NCI-H2227 (cell line): ENCODE measurements around the gene KLRB1.
"Not testable (repeated sequence)": the region's sequence is repeated elsewhere in the genome, so short reads cannot be mapped to it uniquely, and the experiment has no call there.

ENCODE experiments used
- DNase-seq: peaks from one replicate; lab custom pipeline; 2025; ENCODE audit not compliant: unreplicated experiment; lab: John Stamatoyannopoulos, UW

KLRB1 gene

DNA sequence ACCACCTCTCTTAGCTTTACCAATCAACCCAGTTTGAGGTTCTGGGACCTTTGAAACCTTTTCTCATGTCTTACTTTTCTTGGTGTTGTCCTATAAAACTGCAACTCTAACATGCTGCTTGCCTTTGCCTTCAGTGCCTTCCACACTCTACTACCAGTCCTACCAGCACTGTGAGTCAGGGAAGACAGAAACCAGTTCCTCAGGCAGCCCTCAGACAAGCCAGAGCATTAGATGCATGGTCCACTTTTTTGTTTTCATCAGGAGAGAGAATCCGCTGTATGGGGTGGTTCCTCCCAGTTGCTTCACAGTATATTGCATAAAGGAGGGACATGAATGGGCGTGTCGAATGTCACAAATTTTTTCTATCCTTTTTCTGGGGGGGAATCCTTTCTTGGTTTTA is 17.3 kb upstream of the KLRB1 start:
- DNase-seq: no peak

DNA sequence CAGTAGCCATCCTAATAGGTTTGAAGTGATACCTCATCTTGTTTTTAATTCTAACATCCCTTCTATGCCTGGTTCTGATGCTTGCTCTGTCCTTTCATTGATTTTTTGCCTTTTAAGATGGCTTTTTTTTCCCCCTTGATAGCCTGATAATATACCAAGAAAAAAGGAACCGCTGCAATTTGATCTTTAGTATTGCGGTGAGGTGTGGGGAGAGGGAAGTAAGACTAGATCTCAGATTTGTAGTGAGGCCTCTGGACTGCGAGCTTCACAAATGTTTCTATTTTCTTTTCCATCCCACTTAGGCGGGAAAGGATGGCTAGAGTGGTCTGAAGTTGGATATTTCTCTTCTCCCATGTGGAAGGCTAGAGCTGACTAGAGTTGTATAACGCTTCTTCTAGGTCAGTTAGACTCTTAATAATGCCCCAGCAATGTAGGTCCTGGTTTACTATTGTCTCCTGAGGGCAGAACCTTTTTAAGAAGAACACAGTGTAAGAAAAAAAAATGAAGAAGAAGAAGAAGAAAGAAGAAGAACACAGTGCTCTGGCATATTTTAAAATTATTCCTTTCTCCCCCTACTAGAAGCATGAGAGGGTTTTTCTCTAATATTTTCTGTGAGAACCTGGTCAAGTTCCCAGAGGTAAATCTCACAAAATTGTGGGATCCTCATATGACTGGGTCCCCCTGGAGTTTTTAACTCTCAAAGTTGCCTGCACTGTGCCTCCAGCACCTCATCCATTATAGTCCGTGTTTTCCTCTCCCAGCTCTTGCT is 11.9 kb upstream of the KLRB1 start:
- DNase-seq: no peak

DNA sequence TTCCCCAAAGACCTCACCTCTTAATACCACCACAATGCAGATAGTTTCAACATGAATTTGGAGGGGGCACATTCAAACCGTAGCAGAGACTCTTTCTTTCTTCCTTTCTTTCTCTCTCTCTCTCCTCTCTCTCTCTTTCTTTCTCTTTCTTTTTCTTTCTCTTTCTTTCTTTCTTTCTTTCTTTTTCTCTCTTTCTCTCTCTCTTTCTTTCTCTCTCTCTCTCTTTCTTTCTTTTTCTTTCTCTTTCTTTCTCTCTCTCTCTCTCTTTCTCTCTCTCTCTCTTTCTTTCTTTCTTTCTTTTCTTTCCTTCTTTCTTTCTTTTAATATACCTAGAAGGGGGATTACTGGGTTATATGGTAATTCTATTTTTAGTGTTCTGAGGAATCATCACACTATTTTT is 11.2 kb upstream of the KLRB1 start:
- not testable (repeated sequence) for DNase-seq

DNA sequence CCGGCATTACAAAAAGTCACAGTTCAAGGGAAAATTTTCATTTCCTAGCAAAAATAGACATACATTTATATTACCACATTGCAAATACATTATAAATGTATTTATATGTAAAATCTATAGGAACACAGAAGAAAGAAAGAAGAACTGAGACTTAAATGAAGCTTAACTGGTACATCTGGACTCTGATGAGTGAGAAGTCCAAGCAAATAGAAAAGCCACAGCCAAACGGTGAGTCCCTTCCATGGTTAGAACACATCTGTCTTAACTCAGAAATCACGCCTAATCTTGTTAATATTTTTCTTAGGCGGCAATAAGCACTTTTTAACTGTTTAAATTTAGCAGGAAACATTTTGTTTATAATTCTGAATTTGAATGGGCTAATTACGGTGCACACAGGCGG is 9.4 kb upstream of the KLRB1 start:
- no peak for DNase-seq

DNA sequence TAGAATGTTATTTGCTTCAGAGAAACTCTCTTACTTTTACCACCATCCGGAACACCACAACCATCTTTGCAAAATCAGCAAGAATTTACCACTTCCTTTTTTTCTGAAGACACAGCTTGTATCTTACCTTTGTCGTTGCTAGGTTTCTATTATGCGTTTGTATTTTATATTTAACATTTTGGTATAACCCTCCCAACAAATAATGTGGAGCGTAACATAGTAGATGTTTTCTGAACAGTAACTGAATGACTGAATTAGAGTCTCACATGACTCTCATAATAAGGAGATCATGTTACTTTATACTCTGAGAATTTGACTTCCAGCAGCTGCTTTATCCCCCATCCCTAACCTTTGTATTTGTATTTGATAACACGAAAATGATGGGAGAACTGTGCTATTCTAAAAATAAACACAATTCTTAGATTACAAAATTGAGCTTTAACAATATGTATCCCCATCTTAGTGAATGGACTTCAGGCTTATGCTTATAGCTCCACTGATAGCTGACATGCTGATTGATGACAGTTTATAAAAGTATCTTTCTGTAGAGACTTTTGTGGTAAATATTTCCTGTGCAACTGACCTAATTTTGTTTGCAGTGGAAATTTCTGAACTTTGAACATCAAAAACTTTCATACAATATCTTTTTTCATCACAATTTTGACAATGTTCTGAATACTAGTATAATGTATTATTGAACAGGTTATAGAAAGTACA is 7.9 kb upstream of the KLRB1 start:
- DNase-seq: no peak

DNA sequence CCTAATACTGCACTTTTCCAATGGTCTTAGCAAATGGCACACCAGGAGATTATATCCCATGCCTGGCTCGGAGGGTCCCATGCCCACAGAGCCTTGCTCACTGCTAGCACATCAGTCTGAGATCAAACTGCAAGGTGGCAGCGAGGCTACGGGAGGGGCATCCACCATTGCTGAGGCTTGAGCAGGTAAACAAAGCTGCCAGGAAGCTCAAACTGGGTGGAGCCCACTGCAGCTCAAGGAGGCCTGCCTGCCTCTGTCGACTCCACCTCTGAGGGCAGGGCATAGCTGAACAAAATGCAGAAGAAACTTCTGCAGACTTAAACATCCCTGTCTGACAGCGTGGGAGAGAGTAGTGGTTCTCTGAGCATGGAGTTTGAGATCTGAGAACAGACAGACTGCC is 2.9 kb upstream of the KLRB1 start:
- DNase-seq: not testable (repeated sequence)

DNA sequence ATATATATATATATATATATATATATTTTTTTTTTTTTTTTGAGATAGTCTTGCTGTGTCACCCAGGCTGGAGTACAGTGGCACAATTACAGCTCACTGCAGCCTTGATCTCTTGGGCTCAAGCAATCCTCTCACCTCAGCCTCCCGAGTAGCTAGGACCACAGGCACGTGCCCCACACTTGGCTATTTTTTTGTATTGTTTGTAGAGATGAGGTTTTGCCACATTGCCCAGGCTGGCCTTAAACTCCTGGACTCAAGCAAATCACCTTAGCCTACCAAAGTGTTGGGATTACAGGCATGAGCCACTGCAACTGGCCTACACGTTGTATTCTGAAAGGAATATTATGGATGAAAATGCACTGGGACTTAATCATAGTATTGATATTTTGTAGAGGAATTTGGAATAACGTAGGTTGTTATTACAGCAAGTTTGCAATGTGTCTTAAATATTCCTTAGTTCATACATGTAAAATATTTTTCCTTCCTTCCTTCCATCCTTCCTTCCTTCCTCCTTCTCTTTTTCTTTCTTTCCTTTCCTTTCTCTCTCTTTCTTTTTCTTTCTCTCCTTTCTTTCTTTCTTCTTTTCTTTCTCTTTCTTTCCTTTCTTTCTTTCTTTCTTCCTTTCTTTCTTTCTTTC is 862 bp downstream of the KLRB1 start:
- DNase-seq: no peak

DNA sequence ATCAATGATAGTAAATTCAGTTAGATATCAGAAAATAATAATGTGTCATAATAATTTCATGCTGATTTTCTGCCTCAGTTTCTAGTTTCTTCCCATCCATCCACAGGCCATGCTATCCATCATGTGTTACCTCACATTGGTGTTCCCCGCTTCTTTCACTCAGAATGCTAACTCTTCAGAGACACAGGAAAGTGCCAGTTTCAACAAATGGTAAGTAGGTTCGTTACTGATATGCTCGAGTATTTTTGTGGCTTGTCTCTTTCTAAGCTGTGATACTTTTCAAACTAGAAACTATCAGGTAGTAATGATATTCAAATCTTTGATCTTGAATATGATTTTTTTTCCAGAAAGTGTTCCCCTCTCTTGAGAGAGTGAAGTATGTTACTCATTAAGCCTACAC is 1.5 kb downstream of the KLRB1 start:
- no peak for DNase-seq

DNA sequence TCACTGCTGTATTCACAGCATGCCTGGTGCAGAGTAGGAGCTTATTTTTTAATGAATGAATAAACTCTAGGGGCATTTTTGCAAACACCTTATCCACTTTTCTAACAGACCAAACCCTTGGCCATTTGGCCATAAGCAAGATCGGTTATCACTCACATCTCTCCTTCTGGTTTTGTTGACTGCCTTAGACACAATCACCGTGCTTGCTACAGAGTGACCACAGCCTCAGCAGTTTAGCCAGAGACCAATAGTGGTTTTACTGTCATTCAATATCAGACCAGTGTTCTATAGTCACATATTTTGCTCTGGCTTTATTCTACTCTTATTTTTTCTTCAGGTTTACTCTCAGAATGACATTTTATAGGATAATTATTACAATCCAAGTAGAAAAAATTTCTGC is 2.2 kb downstream of the KLRB1 start:
- DNase-seq: no peak

DNA sequence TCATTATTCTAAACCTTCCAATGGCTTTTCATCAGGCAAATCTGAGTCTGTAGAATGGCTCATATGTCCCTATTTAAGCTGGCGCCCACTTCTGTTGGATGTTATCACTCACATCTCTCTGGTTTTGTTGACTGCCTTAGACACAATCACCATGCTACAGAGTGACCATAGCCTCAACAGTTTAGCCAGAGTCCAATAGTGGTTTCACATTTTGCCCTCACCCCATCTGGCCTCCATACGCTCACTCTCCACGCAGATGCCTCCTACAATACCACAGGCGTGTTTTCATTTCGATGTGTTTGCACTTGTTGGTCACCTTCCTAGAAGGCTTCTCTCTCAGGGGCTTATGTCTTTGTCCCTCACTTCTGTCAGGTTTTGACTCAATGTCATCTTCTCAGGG is 3.4 kb downstream of the KLRB1 start:
- no peak for DNase-seq

DNA sequence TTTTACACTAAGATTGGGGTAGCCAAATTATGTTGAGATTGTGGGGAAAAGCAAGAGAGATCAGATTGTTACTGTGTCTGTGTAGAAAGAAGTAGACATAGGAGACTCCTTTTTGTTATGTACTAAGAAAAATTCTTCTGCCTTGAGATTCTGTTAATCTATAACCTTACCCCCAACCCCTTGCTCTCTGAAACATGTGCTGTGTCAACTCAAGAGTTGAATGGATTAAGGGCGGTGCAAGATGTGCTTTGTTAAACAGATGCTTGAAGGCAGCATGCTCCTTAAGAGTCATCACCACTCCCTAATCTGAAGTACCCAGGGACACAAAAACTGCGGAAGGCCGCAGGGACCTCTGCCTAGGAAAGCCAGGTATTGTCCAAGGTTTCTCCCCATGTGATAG is 7.3 kb downstream of the KLRB1 start:
- not testable (repeated sequence) for DNase-seq

DNA sequence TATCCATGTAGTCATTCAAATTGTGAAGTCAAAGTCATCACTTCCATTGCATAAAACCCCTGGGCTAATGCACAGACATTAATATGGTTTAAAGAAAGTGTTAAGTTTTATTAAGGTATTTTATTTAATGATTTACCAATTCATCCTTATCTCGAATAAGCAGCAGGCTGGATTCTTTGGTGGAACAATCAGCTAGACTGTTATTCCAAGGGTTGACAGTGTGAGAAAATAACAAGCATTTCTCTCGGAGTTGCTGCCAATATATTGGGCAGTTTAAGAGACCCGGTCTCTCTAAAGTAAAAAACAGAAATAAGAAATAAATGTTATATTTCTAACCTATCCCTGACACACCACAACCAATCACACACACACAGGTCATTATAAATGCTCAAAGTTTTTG is 9.4 kb downstream of the KLRB1 start:
- DNase-seq: no peak

DNA sequence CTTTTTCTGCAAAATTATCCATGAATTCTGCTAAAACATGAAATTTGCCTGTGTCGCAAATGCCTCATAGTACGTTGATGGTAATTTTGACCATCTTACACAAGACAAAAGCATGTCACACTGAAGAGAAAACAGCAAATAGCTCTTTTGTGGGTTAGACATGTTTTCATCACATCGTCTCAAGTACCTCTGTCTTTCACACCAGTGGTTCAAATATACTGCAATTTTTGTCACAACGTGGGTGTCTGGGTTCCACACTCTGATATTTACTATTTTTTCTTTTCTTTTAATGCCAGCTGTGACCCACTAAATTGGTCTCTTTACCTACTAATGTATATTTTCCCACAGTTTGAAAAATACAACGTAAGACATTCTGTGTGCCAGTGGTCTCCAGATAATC is 10.4 kb downstream of the KLRB1 start:
- no peak for DNase-seq

DNA sequence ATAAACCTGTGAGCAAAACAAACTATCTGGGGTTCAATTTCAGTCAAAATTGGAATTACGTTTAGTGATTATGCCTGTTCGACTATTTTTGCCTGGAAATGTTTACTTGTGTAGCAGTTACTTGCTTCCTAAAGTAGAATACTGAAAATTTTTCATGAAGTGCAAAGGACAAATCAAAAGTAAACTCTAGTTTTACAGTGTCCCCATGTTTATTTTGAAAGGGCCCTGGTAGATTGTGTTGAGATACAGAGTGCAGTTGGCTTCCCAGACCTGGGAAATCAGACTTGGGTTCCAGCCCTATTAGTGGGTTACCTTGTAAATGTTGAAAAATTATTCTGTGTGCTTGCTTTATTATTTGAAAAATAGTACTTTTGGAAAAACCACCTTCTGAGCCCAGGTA is 17.3 kb downstream of the KLRB1 start:
- no peak for DNase-seq

DNA sequence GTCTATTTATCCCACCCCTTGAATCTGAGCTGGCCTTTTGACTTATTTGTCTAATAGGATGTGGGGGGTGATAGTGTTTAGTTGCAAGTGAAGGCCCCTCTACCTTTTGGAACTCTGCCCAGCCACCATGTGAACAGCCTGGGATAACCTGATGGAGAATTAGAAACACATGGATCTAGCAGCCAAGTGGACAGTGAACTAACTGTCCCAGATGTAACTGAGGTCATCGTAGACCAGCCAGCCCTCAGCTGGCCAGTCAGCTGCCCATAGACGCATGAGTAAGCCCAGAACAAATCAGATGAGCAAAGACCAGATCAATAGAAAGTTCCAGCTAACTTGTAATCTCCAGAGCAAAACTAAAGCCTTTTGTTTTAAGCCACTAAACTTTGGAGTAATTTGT is 19.0 kb downstream of the KLRB1 start:
- DNase-seq: no peak

DNA sequence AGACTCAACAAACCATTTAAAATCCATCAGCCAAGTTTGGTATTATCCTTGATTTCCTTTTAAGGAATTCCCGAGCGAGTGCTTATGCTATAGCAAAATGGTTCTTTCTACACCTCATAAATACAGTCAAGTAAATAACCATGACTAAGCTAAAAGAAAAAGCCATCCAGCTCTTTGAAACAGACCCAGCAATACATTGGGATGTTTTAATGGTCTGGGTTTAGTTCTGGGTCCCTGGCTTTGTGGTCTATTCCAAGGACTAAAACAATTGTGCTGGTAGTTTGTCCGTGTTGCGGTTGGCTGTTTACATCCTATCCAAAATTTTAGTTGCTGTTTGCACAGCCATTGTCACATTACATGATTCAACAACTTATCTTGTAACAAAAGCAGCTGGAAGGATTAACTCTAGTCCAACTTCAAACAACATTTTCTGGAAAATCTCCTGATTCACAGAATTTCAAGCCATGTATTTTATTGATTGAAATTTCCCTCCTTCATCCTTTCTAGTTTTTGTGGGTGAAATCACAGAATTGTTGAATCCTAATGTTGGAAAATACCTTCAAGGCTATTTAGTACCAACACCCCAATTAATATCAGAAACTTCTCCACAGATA is 19.6 kb downstream of the KLRB1 start:
- DNase-seq: no peak

DNA sequence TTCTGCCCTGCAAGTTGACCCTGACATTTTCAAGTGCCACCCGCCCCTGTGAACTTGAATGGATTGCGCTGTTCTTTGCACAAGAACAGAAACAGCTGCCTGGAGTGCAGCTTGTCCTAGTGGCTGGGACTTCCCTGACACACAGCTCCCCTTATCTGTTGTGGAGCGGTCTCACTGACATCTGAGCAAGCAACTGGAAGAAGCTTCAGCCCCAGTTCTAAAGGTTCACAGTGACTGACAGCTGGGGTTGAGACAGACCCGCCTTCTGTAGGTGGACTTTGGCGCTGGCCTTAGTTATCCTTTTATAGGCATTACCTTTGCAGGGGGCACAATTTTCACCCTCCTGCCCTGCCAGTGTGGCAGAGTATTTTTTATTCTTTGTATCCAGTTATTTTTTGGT is 30.0 kb downstream of the KLRB1 start:
- DNase-seq: not testable (repeated sequence)

DNA sequence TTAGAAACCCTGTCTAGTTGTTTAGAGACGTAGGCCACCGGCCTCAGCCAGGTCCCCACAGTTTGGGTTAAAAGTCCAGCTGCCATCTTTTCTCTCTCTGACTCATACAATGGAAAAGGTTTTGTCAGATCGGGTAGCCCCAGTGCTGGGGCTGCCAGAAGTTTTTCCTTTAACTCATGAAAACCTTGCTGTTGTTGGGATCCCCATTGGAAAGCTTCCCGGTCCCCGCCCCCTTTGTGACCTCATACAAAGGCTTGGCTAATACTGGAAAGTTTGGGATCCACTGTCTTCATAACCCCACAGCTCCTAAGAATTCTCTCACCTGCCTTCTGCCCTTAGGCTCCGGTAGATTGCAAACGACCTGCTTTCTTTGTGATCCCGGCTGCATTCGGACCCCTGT is 40.6 kb downstream of the KLRB1 start:
- not testable (repeated sequence) for DNase-seq

DNA sequence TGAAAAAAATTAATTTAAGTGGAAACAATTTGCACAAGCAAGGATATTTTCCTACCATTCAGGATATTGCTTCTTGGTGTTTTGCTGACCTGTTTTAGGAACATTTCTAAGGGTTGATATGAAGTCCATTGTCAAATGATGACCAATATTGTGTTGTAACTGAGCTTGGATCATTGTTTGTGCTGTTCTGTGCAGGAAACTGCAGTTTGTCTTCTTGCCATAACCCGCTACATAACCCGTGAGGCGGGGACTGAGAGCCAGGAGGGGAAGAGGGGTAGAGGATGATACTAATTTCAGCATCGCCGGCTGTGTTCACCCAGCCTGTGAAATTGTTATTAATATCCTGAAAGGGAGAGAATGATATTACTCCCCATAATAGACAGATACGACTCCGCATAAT is 41.6 kb downstream of the KLRB1 start:
- not testable (repeated sequence) for DNase-seq

DNA sequence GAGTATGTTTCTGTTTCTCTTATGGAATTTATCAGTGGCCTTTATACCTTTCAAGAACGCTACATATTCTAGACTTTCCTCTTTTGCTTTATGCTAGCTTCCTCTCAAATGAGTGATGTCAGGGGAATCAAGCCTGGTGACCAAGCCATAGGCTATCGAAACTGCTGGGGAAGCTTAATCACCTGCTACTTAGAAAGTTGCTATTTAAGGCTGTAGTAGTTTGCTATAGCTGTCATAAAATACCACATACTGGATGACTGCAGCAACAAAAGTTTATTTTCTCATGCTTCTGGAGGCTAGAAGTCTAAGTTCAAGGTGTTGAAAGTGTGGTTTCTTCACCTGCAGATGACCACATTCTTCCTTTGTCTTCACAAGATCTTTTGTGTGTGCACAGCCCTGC is 43.3 kb downstream of the KLRB1 start:
- DNase-seq: not testable (repeated sequence)

DNA sequence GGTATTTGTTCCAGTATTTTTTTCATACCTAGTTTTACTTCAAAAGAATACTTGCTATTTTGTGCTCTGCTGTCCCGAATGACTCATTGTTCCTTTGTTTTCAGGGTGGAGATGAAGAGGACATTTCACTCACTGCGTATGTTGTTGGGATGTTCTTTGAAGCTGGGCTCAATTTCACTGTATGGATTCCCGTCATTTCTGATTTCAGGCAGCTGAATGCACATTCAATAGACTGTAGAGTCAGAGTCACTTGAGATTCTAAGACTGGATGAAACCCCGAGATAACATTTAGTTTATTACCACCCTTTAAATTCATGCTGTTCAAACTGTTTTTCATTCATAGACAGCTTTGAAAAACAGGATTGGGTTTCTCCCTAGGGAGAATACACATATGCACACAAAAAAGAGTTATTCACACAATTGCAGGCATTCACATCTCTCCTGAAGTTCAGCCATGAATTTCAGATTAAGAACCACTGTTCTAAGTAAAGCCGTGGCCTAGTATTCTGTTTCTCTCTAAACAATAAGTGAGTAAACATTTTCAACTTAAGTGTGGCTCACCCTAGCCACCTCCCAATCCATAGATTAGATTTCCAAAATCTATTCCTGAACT is 44.8 kb downstream of the KLRB1 start:
- not testable (repeated sequence) for DNase-seq
